GM21367 (cell line): ENCODE measurements around the gene ZNF439.
"Not testable (repeated sequence)": the region's sequence is repeated elsewhere in the genome, so short reads cannot be mapped to it uniquely, and the experiment has no call there.

Source experiments
- ATAC-seq: cut with Tn5 transposase; IDR thresholded peaks from one replicate; pipeline ENCODE4 v1.9.1; 2021; ENCODE audit not compliant: unreplicated experiment

The ZNF439 gene

GRCh38 chr19:11848594-11849469 is at the start of gene ZNF439:
Gene ZNF439 (plus strand): TSS chr19:11848726. CDS start chr19:11848868, 142 bp downstream.
- ATAC-seq: no peak

GRCh38 chr19:11806354-11807098 is 42.0 kb upstream of the ZNF439 start:
- no peak for ATAC-seq

GRCh38 chr19:11807099-11807380 is 41.5 kb upstream of the ZNF439 start:
- ATAC-seq: no peak

- no peak for ATAC-seq
Measured at GRCh38 chr19:11813703-11814028, 34.9 kb upstream of the ZNF439 start.

GRCh38 chr19:11814029-11814699 is 34.4 kb upstream of the ZNF439 start, which contains the start of gene ZNF440:
Gene ZNF440 (plus strand): TSS chr19:11814273. CDS start chr19:11814448, 175 bp downstream.
- peak; percentile 93 for ATAC-seq

- ATAC-seq: no peak
Measured at GRCh38 chr19:11814700-11815035, 33.9 kb upstream of the ZNF439 start.

- no peak for ATAC-seq
Measured at GRCh38 chr19:11821474-11822109, 26.9 kb upstream of the ZNF439 start.

GRCh38 chr19:11828957-11829876 is 19.3 kb upstream of the ZNF439 start:
- ATAC-seq: not testable (repeated sequence)

GRCh38 chr19:11832253-11832912 is 16.1 kb upstream of the ZNF439 start:
- ATAC-seq: no peak

- no peak for ATAC-seq
Measured at GRCh38 chr19:11833541-11833940, 15.0 kb upstream of the ZNF439 start.

GRCh38 chr19:11835626-11836066 is 12.9 kb upstream of the ZNF439 start:
- ATAC-seq: not testable (repeated sequence)

GRCh38 chr19:11843722-11844121 is 4.8 kb upstream of the ZNF439 start:
- no peak for ATAC-seq

- ATAC-seq: not testable (repeated sequence)
Measured at GRCh38 chr19:11847615-11848014, 911 bp upstream of the ZNF439 start.

- no peak for ATAC-seq
Measured at GRCh38 chr19:11848200-11848593, 329 bp upstream of the ZNF439 start.

- not testable (repeated sequence) for ATAC-seq
Measured at GRCh38 chr19:11850289-11850688, 1.8 kb downstream of the ZNF439 start.

GRCh38 chr19:11853358-11853757 is 4.8 kb downstream of the ZNF439 start:
- no peak for ATAC-seq

- ATAC-seq: no peak
Measured at GRCh38 chr19:11856596-11857250, 8.2 kb downstream of the ZNF439 start.

- no peak for ATAC-seq
Measured at GRCh38 chr19:11860721-11861120, 12.2 kb downstream of the ZNF439 start.

GRCh38 chr19:11861301-11861700 is 12.8 kb downstream of the ZNF439 start:
- no peak for ATAC-seq
